GM18517 (cell line): ENCODE measurements around the gene IGFBP3.
"Not testable (repeated sequence)": the region's sequence is repeated elsewhere in the genome, so short reads cannot be mapped to it uniquely, and the experiment has no call there.

Experiments
- ATAC-seq: cut with Tn5 transposase; IDR thresholded peaks from one replicate; pipeline ENCODE4 v1.9.1; 2021; ENCODE audit warnings: mild to moderate bottlenecking, moderate library complexity; ENCODE audit not compliant: unreplicated experiment

The IGFBP3 gene, protein sequence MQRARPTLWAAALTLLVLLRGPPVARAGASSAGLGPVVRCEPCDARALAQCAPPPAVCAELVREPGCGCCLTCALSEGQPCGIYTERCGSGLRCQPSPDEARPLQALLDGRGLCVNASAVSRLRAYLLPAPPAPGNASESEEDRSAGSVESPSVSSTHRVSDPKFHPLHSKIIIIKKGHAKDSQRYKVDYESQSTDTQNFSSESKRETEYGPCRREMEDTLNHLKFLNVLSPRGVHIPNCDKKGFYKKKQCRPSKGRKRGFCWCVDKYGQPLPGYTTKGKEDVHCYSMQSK

GRCh38 chr7:45920502-45921380, at the start of gene IGFBP3:
TSS of gene IGFBP3 (minus strand) at chr7:45921272. CDS start at chr7:45921140, 132 bp downstream.
- ATAC-seq = no peak

DNA sequence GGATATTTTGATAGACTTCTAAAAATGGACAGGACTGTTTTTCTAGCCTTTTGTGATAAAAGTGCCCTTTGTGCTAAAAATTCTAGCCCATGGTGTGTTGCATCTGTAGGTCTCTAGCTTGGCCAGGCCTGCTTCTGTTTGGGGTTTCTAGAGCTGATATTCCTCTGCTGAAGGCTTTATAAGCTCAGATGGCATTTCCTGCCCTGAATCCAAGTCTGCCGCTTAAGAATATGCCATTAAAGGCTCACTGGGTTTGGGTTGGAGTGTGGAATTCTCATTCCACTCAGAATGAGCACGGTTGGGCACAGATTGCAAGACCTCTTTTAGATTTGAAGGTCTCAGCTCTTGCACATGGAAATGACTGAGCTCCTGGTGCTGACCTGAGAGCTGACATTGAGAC, 49.4 kb upstream of the IGFBP3 start:
- no peak for ATAC-seq

DNA sequence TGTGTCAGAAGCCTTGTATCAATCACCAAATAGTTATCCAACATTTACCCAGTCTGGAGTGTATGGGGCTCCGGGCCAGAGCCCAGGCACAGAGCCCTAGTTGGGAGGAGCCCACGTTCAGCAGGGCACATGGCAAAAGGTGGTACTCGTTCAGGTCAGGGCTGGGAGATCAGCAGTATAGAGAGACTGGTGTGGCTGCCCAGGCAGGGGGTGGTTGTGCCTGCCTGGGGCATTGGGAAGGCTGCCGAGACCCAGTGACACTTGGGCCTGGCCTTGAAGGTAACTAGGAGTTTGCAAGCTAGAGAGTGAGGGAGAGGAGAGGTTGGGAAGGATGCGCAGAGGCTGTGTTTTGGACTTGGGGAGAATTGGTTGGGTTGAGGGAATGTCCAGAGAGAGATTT, 48.9 kb upstream of the IGFBP3 start:
- no peak for ATAC-seq

DNA sequence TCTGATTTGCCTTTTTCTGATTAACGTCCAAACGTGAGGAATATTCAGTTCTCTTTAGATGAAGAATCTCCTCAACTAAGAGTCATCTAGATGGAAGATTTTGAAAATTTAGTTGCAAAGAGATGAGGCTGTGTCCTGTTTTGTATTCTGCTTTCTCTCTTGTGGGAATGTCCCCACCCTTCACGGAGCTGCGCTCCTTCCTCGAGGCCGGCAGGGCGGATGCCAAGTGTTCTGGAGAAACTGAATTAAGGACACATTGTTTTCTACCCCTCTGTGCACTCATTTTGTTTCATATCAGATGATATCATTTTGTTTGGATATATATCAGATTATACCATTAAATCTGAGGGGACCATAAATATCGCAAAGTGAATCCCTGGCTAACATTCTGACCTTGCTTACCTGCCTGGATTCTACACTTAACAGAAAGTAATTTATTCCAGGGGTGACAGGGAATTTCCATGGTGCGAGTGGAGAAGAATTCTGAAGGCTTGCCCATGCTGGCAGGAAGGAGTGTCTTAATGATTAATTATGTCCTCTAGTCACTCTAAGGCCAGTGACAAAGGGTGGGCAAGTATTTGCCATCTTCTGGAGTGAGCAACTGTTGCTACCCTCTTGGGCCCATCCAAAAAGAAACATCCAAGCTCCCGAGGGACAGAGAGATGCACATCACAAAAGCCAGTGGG, 47.9 kb upstream of the IGFBP3 start:
- ATAC-seq = no peak

DNA sequence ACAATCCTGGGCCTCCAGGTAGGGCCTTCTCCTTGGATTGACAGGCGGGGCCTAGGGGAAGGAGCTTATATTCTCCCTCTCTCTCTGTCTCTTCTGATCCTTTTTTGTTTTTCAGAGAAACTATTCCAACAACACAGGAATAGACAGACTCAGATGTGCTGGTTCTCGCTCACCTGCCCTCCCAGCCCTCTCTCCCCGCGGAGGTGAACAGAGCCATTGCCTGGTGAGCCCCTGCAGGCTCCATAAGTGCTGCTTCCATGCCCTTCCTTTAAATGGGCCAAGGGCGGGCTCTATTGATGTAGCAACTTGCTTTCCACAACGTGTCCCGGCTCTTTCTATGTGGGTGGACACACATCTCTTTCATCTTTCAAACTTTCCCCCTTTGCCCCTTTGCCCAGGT, 47.2 kb upstream of the IGFBP3 start:
- ATAC-seq = no peak

GRCh38 chr7:45967591-45968157, 46.6 kb upstream of the IGFBP3 start:
- no peak for ATAC-seq

DNA sequence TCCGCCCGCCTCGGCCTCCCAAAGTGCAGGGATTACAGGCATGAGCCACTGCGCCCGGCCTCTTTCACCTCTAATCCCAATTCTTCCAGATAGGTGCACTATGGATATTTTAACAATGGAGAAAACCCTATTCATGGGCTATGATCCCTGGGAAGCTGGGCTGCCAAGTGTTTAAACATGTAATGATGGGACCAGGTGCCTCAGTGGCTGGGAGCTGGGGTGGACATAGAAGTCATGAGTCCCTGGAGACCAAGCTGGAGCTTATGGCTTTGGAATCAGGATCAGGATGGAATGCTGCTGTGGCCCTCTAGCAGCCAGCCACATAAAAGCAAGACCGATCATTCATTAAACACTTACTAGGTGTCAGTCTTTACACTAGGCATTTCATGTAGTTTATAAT, 41.8 kb upstream of the IGFBP3 start:
- no peak for ATAC-seq

DNA sequence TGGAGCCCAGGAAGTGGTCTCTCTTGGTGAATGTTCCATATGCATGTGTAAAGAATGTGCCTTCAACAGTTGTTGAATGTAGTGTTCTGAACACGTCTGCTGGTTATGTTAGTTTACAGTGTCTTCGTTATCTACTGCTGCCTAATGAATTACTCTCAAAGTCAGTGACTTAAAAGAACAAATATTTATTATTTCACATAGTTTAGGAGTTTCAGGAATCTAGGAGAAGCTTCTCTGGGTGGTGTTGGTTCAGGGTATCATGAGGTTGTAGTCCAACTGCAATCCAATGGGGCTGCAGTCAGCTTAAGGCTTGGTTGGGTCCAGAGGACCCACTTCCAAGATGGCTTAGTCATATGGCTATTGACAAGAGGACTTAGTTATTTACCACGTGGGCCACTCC, 36.6 kb upstream of the IGFBP3 start:
- no peak for ATAC-seq

- ATAC-seq = no peak
Measured at GRCh38 chr7:45955286-45955685, 34.2 kb upstream of the IGFBP3 start.

DNA sequence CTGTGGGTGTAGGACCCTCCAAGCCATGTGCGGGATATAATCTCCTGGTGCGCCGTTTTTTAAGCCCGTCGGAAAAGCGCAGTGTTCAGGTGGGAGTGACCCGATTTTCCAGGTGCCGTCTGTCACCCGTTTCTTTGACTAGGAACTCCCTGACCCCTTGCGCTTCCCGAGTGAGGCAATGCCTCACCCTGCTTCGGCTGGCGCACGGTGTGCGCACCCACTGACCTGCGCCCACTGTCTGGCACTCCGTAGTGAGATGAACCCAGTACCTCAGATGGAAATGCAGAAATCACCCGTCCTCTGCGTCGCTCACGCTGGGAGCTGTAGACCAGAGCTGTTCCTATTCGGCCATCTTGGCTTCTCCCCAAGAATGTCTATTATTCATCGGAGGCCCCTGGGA, 32.0 kb upstream of the IGFBP3 start:
- not testable (repeated sequence) for ATAC-seq

GRCh38 chr7:45944058-45944457, 23.0 kb upstream of the IGFBP3 start:
- ATAC-seq = no peak

GRCh38 chr7:45940939-45941338, 19.9 kb upstream of the IGFBP3 start:
- no peak for ATAC-seq

GRCh38 chr7:45940237-45940781, 19.2 kb upstream of the IGFBP3 start:
- ATAC-seq = not testable (repeated sequence)

- no peak for ATAC-seq
Measured at GRCh38 chr7:45939574-45939973, 18.5 kb upstream of the IGFBP3 start.

DNA sequence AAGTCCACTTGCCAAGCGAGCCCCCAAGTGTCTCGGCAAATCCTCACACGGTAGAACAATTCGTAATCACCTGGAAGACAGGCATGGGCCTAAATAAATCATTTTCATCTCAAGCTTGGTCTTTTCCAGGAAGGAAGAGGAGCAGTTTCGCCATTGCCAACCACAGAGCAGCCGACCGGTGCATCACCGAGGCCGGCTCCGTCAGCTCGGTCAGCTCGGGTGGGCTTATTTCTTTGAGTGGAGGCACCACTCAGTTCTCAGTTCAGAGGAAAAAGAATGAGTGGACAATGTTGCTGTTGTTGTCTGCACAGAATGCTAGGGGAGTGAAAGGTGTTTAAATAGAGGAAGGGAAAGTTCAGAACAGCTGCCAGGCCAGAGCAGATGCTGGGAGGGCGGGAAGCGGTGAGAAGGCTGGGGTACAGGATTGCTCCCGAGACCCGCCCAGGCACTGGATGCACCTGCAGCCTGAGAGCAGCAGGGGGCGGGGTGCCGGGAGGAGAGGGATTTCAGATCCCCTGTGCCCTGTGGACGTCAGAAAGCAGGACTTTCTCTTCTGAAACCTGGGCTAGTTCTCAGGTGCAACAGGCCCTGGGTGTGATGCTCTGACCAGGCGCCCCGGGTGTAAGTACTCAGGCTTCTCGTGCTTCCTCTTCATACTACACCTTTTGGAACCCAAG, 17.7 kb upstream of the IGFBP3 start:
- no peak for ATAC-seq

GRCh38 chr7:45937862-45938261, 16.8 kb upstream of the IGFBP3 start:
- no peak for ATAC-seq

DNA sequence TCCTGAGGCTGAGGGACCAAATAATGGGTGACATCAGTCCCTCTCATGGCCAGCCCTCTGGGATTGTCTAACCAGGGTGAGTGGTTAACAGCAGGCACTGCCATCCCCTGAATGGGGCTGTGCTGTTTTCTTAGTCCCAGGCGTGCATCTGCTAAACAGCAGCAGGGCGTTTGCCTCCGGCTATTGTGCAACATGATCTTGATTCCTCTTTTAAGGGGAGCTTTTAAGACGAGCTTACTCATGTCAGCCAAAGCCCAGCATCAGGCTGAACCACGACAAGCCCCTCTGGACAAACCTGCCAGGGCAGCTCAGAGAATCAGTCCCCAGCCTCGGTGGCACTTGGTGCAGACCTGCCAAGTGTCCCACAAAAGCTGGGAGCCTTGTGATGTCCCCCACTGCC, 16.2 kb upstream of the IGFBP3 start:
- no peak for ATAC-seq

DNA sequence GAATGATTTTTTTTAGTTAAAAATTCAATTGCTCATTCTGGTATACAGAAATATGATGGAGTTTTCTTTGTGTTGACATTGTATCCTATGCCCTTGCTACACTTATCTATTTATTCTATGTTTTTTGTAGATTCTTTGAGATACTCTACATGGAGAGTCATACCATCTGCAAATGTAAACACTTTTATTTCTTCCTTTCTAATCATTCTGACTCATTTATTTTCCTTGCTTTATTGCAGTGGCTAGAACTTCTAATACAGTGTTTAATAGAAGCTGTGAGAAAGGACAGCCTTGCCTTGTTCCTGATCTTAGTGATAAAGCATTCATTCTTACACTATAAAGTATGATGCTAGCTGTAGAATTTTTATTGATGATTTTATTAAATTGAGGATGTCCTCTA, 9.9 kb upstream of the IGFBP3 start:
- ATAC-seq = no peak

GRCh38 chr7:45927721-45928120, 6.6 kb upstream of the IGFBP3 start:
- ATAC-seq = no peak

DNA sequence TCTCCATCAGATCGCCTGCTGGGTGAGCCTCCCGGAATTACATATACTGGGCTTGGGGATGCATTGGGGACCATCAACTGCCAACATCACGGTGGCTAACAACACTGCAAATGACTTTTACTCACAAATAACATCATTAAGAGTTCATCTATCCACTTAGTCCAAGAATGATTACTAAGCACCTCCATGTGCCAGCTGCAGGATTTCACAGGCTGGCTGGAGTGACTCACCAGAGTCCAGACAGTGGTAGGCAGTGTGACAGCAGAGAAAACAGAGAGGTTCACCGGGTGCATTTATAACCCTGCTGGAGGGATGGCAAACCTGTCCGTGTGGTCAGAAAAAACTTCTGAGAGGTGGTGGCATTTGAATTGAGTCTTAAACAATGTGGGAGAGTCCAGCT, 3.2 kb upstream of the IGFBP3 start:
- ATAC-seq = no peak

- ATAC-seq = no peak
Measured at GRCh38 chr7:45923818-45924217, 2.7 kb upstream of the IGFBP3 start.
